GM18868 (cell line): ENCODE data around the gene ERBB3.

Source experiments
- ATAC-seq: cut with Tn5 transposase; IDR thresholded peaks from one replicate; pipeline ENCODE4 v1.9.1; 2021; ENCODE audit warnings: mild to moderate bottlenecking, moderate library complexity; ENCODE audit not compliant: unreplicated experiment

The ERBB3 gene

DNA sequence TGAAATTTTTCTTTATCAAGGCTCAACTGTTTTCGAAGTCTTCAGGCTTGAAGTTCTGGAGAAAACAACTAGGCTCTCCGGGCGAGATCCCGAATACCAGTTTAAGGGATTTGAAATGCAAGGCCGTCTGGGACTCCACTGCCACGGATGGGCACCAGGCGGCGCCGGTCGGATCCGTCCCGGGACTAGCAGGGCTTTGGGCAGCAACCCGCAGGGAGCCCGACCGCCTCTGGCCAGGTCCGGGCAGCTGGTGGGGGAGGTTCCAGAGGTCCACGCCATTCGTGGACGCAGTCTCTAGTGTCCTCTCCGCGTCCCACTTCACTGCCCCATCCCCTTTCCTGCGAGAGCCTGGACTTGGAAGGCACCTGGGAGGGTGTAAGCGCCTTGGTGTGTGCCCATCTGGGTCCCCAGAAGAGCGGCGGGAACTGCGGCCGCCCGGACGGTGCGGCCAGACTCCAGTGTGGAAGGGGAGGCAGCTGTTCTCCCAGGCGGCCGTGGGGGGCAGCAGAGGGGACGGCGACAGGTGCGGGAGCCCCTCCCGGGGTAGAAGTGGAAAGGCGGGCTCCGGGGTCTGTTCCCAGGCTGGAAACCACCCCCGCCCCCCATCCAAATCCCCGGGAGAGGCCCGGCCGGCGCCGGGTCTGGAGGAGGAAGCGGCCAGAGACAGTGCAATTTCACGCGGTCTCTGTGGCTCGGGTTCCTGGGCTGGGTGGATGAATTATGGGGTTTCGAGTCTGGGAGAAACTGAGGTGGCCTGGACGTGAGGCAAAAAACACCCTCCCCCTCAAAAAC, 838 bp upstream of the ERBB3 start:
- ATAC-seq, result peak; percentile 70

DNA sequence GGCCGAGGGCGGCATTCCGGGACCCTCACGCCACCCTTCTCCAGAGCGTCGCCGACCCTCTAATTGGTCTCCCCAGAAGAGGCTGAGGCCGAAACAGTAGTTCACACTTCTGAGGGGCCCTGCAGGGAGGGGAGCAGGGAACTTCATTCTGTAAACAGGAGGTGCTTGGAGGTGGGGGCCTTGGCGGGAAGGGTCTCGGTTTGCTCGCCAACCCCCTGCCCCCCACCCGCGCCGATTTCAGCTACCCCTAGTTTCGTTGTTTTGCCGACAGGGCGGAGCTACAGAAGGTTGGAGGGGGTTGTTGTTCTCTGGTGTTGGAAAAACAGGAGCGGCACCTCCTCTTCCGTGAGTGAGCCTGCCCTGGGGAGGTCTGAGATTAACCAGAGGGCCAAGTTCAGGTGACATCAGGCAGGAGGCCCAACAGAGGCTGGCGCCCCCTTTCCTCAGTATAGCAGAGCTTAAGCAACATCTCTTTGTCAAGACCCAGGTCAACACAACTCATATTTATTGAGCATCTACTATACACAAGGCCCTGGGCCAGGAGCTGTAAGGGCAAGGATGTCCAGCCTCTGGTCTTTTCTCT, 682 bp downstream of the ERBB3 start:
- ATAC-seq, result no peak

DNA sequence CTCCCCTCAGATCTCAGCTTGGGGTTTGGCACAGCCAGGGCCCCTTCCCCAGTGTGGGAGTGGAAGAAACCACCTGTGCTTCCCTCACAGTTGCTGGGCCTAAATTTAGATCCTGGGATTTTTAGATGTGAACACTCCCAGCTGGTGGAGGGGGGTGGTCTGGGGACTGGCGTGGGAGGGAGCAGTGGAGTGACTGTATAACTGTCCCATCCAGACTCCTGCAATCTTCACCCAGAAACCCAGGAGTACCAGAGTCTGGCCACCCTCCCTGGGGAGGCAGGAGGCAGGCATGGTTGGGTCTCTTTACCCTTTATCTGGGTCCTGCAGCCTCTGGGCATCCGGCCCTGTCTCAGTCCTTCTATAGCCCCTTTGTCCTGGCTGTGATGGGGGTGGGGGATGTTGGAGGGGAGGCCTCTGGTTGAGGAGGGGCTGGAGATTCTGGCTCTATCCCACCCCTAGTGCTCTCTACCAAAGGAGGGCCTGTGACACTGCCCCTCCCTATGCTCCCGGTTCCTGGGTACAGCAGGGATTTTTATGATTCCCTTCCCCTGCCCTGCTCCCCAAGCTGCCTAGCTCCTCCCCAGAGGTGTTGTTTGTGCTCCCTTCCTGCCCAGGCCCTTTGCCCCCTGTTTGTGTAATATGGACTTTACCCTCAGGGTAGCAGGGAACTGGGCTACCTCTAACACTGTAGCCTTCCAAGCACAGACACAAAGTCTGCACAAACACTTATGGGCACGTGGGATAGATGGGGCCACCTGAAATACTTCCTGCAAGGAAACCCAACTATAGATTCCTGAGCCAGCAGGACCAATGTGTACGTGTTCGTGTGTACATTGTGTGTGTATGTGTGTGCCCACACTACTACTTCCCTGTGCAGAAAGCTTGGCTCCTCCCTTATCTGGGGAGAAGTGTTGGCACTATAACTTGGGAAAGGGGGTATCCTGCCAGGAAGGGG, 1.7 kb downstream of the ERBB3 start:
- no peak for ATAC-seq

DNA sequence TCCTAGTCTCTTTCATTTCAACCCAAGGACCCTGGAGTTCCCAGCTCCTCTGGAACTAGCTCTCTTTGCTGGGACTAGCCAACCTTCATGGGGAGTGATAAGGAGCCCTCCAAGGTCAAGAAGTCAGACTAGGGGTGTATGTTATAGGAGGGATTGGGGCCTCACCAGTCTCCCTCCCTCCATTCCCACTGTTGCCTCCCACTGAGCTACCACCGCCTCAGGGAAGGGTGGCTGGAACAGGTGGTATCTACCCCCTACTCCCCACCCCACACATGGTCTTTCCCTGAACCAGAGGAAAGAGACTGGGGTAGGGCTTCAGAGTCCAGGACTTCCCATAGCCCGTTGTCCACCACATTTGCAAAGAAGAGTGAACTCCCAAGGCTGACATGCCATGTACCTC, 2.4 kb downstream of the ERBB3 start:
- ATAC-seq, result no peak

DNA sequence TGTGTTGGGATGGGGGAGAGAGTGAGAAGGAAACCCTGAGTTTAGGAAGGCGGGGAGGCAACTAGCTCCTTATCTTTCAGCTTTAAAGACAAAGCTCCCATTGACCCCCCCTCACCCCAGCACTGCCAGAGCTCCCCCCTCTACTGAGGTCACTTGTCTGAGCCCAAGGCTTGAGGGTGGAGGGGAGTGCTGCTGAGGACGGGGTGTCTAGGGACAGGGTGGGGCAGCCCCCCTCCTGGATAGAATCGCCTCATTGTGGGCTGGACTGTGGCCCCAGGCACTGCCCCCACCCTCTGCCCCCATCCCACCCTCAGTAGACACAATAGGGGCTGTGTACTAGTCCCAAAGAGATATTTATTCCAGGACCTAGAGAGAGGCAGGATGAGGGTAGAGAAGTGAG, 3.0 kb downstream of the ERBB3 start:
- no peak for ATAC-seq

DNA sequence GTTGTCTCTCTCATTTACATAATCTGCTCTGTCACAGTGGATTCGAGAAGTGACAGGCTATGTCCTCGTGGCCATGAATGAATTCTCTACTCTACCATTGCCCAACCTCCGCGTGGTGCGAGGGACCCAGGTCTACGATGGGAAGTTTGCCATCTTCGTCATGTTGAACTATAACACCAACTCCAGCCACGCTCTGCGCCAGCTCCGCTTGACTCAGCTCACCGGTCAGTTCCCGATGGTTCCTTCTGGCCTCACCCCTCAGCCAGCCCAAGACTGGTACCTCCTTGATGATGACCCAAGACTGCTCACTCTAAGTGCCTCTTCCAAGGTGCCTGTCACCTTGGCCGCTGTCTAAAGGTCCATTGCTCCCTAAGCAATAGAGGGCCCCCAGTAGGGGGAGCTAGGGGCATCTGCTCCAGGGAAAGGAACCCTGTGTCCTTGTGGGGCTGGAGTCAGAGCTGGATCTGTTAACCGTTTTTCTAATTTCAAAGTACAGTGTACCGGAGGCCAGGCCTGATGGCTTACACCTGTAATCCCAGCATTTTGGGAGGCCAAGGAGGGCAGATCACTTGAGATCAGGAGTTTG, 5.1 kb downstream of the ERBB3 start:
- ATAC-seq, result no peak

DNA sequence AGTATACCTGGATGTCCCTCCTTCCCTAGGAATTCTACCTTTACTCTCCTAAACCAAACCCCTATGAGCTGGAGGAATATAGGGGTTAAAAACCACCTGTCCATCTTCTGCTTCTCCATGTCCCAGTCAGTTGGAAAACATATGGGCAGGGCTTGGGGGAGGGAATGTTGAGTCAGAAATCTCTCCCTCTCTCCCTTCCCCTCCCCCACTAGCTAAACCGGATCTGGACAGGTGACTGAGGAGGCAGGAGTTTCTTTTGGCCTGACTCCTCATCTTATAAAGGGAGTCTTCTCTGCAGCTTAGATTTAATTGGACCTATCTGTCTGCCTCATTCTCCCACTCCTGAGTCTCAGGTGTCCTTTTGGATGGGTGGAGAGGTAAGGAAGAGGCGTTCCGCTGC, 6.1 kb downstream of the ERBB3 start:
- no peak for ATAC-seq

DNA sequence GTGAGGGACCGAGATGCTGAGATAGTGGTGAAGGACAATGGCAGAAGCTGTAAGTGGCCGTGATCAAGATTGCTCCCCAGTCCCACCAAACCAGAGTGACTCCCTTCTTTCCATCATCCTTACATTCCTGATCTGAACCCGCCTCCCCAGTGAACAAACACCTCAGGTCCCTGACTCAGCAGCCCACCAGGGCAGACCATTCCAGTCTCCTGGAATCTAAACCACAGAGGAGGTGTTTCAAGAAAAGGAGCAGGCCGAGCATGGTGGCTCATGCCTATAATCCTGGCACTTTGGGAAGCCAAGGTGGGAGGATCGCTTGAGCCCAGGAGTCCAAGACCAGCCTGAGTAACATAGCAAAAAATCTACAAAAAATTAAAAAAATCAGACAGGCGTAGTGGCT, 6.6 kb downstream of the ERBB3 start:
- no peak for ATAC-seq

DNA sequence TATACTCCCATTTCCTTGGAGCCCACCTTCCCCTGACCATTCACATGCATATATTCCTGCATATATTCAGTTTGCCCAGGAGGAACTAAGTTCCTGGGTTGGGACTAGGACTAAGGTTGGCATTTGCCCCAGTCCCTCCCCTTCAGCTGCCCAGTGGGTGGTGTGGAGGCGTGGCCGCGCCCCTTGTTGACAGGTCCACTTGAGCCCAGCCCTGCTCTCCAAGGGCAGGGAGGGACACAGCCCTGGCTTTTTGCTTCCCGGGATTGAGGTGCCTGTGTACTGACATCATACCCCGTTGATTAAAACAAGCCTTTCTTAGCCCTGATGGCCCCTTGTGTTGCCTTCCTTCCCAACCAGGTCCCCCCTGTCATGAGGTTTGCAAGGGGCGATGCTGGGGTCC, 7.3 kb downstream of the ERBB3 start:
- no peak for ATAC-seq

DNA sequence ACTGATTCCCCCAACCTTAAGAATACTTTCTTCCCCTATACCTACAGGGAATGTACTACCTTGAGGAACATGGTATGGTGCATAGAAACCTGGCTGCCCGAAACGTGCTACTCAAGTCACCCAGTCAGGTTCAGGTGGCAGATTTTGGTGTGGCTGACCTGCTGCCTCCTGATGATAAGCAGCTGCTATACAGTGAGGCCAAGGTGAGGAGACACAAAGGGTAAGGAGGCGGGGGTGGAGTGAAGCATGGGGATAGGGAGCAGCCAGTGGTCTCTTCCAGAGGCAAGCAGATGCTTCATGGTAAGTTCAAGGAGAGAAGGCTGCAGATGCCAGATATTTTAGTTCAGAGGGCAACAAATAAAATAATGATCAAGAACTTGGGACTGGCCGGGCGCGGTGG, 17.8 kb downstream of the ERBB3 start:
- no peak for ATAC-seq

DNA sequence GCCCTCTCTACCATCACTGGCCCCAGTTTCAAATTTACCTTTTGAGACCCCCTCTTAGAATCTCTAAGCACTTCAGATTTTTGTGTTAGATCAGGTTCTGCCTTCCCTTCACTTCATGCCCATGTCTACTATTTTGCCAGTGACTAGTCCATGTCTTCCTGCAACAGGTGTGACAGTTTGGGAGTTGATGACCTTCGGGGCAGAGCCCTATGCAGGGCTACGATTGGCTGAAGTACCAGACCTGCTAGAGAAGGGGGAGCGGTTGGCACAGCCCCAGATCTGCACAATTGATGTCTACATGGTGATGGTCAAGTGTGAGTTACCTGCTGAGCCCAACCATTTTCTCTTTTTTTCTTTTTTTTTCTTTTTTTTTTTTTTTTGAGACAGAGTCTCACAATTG, 18.6 kb downstream of the ERBB3 start:
- ATAC-seq, result no peak

DNA sequence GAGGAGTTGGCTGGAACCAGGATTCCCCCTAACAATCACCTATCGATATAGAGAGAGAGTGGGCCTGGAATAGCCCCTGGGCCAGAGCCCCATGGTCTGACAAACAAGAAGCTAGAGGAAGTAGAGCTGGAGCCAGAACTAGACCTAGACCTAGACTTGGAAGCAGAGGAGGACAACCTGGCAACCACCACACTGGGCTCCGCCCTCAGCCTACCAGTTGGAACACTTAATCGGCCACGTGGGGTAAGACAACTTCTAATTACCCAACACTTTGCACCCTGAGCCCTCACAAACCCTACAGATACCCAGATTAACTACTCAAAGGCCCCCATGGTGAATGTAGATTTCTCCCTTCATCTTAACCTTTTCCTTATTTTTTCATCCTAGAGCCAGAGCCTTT, 19.8 kb downstream of the ERBB3 start:
- ATAC-seq, result no peak

DNA sequence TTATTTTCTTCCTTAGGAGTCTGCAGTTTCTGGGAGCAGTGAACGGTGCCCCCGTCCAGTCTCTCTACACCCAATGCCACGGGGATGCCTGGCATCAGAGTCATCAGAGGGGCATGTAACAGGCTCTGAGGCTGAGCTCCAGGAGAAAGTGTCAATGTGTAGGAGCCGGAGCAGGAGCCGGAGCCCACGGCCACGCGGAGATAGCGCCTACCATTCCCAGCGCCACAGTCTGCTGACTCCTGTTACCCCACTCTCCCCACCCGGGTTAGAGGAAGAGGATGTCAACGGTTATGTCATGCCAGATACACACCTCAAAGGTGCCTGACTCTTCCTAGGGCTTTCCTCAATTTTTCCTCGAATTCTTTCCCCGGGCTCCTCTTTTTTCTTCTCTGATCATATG, 21.1 kb downstream of the ERBB3 start:
- no peak for ATAC-seq

DNA sequence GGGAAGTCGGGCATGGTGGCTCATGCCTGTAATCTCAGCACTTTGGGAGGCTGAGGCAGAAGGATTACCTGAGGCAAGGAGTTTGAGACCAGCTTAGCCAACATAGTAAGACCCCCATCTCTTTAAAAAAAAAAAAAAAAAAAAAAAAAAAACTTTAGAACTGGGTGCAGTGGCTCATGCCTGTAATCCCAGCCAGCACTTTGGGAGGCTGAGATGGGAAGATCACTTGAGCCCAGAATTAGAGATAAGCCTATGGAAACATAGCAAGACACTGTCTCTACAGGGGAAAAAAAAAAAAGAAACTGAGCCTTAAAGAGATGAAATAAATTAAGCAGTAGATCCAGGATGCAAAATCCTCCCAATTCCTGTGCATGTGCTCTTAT, 22.7 kb downstream of the ERBB3 start:
- no peak for ATAC-seq

DNA sequence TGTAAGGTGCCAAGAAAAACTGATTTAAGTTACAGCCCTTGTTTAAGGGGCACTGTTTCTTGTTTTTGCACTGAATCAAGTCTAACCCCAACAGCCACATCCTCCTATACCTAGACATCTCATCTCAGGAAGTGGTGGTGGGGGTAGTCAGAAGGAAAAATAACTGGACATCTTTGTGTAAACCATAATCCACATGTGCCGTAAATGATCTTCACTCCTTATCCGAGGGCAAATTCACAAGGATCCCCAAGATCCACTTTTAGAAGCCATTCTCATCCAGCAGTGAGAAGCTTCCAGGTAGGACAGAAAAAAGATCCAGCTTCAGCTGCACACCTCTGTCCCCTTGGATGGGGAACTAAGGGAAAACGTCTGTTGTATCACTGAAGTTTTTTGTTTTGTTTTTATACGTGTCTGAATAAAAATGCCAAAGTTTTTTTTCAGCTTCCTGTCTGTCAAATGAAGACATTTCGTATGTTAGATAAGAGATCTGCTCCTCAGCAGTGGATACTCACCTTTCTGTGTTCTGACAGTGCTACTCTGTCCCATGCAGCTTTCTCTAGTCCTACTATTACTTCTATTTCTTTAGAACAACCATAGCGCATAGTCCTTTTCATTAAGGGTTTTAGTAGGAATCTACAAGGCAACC, 23.2 kb downstream of the ERBB3 start:
- ATAC-seq, result no peak

DNA sequence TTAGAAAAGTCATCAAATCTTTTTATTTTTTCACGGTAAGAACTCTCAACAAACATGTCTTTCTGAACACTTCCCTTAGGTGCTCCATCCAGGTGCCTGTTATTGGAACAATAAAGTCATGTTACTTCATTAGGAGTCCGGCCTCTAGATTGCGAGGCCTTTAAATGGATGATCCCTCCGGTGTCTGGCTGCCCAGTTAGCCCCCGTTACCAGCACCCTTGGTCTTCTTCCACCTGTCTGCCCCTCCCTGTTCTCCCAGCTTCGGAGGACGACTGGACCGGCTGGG, 23.8 kb downstream of the ERBB3 start:
- ATAC-seq, result no peak

DNA sequence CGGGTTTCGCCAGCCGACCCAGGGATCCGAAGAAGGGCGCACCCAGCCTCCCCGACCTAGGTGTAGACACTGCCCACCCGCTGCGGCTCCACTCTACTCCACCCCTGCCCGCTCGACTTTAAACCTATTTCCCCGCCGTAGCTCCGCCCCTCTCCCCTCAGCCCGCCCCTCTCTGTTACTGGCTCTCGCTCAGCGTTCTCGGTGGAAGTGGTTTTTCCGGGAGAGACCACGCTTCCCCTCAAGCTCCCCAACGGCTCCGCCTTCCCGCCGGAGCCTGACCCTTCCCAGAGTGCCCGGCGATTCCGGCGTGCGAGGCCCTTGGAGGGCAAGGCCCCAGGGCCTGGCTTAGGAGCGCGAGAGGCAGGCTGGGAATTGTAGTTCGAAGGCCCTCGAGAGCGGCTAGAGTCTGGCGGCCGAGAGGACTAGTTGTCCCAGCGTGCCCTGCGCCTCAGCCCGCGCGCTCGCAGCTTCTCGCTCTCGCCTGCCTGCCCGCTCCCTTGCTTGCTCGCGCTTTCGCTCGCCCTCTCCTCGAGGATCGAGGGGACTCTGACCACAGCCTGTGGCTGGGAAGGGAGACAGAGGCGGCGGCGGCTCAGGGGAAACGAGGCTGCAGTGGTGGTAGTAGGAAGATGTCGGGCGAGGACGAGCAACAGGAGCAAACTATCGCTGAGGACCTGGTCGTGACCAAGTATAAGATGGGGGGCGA, 24.3 kb downstream of the ERBB3 start, which contains the start of gene PA2G4:
Gene PA2G4, plus strand, starts transcription at position 451 of the 706 bp plus-strand sequence. Its CDS starts 179 bp downstream, at position 630.
- peak; percentile 93 for ATAC-seq

DNA sequence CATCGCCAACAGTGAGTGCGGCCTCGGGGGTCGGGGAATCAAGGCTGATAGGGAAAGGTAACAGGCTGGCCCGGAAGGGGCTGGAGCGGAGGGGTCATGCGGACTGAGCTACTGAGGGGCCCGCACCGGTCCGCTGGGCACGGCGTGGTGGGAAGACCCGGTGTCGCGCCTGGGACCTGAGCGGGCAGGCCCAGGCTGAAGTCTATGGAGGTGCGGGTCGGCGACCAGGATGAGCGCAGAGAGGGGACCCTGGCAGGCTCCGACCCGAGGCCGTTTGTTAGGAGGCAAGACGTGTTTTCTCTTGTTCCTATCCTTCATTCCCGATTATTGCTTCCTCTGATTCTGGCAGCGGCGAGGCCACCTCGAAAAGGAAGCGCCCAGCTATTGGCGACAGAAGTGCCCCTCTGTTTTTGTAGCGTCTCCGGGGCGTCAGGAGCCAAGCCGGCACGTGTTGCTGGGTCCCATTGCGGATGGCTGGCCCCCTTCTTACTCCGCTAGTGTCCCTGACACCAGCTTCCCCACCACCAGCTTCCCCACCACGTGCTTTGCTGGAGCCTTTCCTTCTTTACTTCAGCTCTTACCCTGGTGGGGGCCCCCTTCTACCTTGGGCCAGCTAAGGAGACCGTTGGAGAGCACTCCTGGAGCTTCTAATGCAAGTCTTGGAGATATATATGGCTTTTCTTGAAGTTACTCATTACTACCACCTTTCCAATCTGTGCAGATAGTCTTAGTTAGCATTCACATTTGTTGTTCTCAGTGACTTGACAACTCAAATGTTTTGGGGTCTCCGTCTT, 25.0 kb downstream of the ERBB3 start:
- peak; percentile 3 for ATAC-seq

DNA sequence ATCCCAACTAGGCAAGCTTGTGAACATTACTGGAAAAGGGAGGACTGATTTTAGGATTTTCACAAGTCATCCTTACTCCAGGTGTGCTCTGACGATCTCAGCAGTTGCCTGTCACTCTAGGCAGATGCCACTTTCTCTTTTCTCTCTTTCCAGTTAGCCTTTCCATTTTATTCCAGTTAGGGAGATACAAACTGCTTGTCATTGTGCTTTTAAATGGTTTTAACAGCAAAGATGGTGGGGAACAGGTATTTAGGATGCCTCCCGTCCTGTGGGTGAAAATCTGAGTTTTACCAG, 25.6 kb downstream of the ERBB3 start:
- ATAC-seq, result no peak

DNA sequence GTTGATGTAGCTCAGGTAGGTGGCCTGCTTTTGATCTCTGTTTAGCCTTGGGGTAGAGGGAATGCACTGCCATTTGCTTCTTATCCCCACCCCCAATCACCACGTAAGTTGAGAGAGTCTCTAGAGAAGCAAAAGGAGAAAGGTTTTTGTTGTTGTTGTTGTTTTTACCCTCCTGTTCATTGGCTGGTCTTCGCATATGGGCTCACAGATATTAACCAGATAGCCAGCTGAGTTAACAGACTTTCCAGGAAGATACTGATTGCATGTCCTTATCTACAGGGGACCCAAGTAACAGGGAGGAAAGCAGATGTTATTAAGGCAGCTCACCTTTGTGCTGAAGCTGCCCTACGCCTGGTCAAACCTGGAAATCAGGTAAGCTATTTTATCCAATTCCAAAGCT, 27.3 kb downstream of the ERBB3 start:
- ATAC-seq, result no peak
